GM10248 (cell line): ENCODE measurements around the gene RHCG.

ENCODE experiments used
- CTCF ChIA-PET: fragments of 300-600 bp; sonication (Branson Sonifier 250); formaldehyde crosslinking; extraction: SDS; loops from one replicate; lab custom pipeline; 2021; ENCODE audit warnings: antibody characterized with exemption; lab: Yijun Ruan, JAX
- POLR2A ChIA-PET: fragments of 350-650 bp; sonication (Branson Sonifier 250); formaldehyde crosslinking; extraction: SDS; loops from one replicate; lab custom pipeline; 2020; ENCODE audit warnings: antibody characterized with exemption; lab: Yijun Ruan, JAX
- DNase-seq: peaks from one replicate; pipeline ENCODE4 v3.0.0; 2012; ENCODE audit errors: extremely low spot score
- CTCF ChIP-seq: IDR thresholded peaks from 2 replicates; pipeline ENCODE4 v1.5.1; 2012; ENCODE audit warnings: mild to moderate bottlenecking, low read depth; ENCODE audit errors: extremely low read depth, missing control alignments, control extremely low read depth

The RHCG gene

GRCh38 chr15:89452330-89452836 is 44.0 kb downstream of the RHCG start:
- CTCF ChIA-PET, result interaction anchor here (2.1 to 2.3 kb wide), 2 partner anchors 10 to 93 kb away, joined by 6 to 7 read pairs; no protein-coding TSS in a partner anchor
- DNase-seq, result no peak
- POLR2A ChIA-PET, result no interaction called here
- no peak for TF ChIP-seq CTCF

DNA sequence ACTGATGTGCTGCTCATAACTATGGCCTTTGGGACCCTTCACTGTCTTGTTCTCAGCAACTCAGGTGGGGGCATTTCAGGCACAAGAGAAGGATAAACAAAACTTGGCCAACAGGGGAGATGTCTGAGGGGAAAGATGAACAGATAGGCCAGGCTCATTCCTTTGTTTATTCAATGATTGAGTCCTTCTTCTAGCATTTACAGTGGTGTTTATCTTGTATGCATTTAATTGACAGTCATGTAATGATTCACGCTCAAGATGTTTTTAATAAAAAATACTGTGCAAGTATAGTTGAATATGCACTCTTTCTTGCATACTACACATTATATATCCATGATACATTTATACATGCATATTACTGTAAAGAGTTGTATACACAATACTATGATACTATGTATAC is 44.5 kb downstream of the RHCG start:
- no peak for DNase-seq
- POLR2A ChIA-PET, result no interaction called here
- CTCF ChIA-PET, result interaction anchor here (2.3 kb wide), 1 partner anchor 9 kb away, joined by 7 read pairs; no protein-coding TSS in a partner anchor
- TF ChIP-seq CTCF, result no peak

- TF ChIP-seq CTCF, result no peak
- POLR2A ChIA-PET, result no interaction called here
- CTCF ChIA-PET, result no interaction called here
- DNase-seq, result no peak
These were observed 46.0 kb downstream of the RHCG start for GRCh38 chr15:89450076-89451006.

DNA sequence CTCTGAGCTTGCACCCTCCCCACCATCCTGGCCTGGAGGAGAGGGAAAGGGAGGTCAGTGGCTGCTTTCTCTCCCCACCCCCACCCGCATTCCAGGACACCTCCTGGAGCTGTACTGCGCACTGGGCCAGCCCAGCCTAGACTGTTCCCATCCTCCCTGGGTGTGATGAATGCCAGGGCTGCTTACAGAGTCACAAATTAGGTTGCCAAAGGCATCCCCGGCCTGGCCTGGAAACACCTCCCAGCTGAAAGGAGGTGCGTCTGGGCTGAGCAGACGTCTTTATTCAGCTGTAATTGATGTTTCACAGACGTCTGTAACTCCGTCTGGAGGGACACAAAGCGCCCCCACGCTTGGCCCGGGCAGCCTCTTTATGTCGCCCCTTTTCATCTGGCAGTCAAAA is 47.6 kb downstream of the RHCG start:
- TF ChIP-seq CTCF, result no peak
- ChIA-PET CTCF (no interaction called here), POLR2A (no interaction called here)
- DNase-seq, result no peak

GRCh38 chr15:89447676-89448075 is 48.7 kb downstream of the RHCG start:
- DNase-seq, result no peak
- TF ChIP-seq CTCF, result no peak
- ChIA-PET CTCF (interaction anchor here (2.2 to 7.4 kb wide), 4 partner anchors 18 to 90 kb away, joined by 5 to 75 read pairs (median 14); no protein-coding TSS in a partner anchor), POLR2A (no interaction called here)

DNA sequence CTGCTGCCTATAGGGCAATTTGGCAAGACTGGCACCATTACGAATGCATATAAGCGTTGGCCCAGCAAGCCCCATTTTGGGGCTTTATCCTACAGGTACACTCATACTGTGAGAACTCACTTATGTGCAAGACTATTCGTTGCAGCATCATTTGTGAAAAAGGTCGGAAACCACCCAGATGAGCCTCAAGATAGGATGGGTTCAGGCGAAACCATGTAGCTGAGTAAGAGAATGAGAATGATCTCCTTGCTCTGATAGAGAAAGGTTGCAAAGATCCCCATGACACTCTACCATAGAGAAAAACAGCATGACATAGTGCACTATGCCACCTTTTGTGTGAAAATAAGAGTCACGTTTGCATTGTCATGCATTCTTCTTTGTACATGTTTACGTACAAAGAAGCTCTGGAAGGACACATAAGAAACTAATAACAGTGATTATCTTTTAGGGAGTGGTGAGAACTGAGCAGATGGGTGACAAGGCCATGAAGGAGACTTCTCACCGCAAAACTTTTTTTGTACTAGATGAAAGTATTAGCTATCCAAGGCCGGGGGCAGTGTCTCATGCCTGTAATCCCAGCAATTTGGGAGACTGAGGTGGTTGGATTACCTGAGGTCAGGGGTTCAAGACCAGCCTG is 50.0 kb downstream of the RHCG start:
- TF ChIP-seq CTCF, result no peak

More for the DNA sequence above, 50.0 kb downstream of the RHCG start:
- POLR2A ChIA-PET, result no interaction called here
- CTCF ChIA-PET, result interaction anchor here (0.8 to 7.4 kb wide), 10 partner anchors 11 to 88 kb away, joined by 3 to 75 read pairs (median 4); no protein-coding TSS in a partner anchor
- no peak for DNase-seq
